ENCODE data around the gene AHDC1.

The AHDC1 gene

GRCh38 chr1:27595597-27595996, 8.3 kb downstream of the AHDC1 start:
- DNase-seq (ENCODE audit: extremely low read depth, insufficient read length): no peak
- Histone ChIP-seq H3K4me3 (replicated peaks; ENCODE audit: low read depth, low read length) (no peak overlapping the region), H3K27me3 (replicated peaks; ENCODE audit: control insufficient read depth, insufficient read depth, low read length) (no peaks in the 10 kb centered on the region), H3K36me3 (ENCODE audit: control insufficient read depth, insufficient read depth, low read length) (no peaks in the 10 kb centered on the region; the same call in 1 of the 2 replicates)
- no peak for TF ChIP-seq CTCF (IDR thresholded peaks at IDR 0.05; ENCODE audit: insufficient read depth, low read length, poor library complexity, severe bottlenecking)

GRCh38 chr1:27594564-27595510, 9.1 kb downstream of the AHDC1 start:
- Histone ChIP-seq H3K4me3 (replicated peaks; ENCODE audit: low read depth, low read length) (no peak overlapping the region), H3K36me3 (ENCODE audit: control insufficient read depth, insufficient read depth, low read length) (no peaks in the 10 kb centered on the region; the same call in 1 of the 2 replicates), H3K27me3 (replicated peaks; ENCODE audit: control insufficient read depth, insufficient read depth, low read length) (no peaks in the 10 kb centered on the region)
- no peak for DNase-seq (ENCODE audit: extremely low read depth, insufficient read length)
- TF ChIP-seq CTCF (IDR thresholded peaks at IDR 0.05; ENCODE audit: insufficient read depth, low read length, poor library complexity, severe bottlenecking): no peak

- no peak for TF ChIP-seq CTCF (IDR thresholded peaks at IDR 0.05; ENCODE audit: insufficient read depth, low read length, poor library complexity, severe bottlenecking)
- Histone ChIP-seq H3K4me3 (replicated peaks; ENCODE audit: low read depth, low read length) (no peak overlapping the region), H3K27me3 (replicated peaks; ENCODE audit: control insufficient read depth, insufficient read depth, low read length) (no peaks in the 10 kb centered on the region), H3K36me3 (ENCODE audit: control insufficient read depth, insufficient read depth, low read length) (no peaks in the 10 kb centered on the region; the same call in 1 of the 2 replicates)
- DNase-seq (ENCODE audit: extremely low read depth, insufficient read length): no peak
These were observed 10.0 kb downstream of the AHDC1 start for GRCh38 chr1:27593678-27594563.

GRCh38 chr1:27592931-27593677, 10.8 kb downstream of the AHDC1 start:
- DNase-seq (ENCODE audit: extremely low read depth, insufficient read length): no peak
- H3K36me3 ChIP-seq (ENCODE audit: control insufficient read depth, insufficient read depth, low read length): peaks cover 3% of the 10 kb centered on the region; the same call in 1 of the 2 replicates
- TF ChIP-seq CTCF (IDR thresholded peaks at IDR 0.05; ENCODE audit: insufficient read depth, low read length, poor library complexity, severe bottlenecking): no peak
- H3K27me3 ChIP-seq (replicated peaks; ENCODE audit: control insufficient read depth, insufficient read depth, low read length): no peaks in the 10 kb centered on the region
- H3K4me3 ChIP-seq (replicated peaks; ENCODE audit: low read depth, low read length): no peak overlapping the region

- no peak overlapping the region for H3K4me3 ChIP-seq (replicated peaks; ENCODE audit: low read depth, low read length)
- TF ChIP-seq CTCF (IDR thresholded peaks at IDR 0.05; ENCODE audit: insufficient read depth, low read length, poor library complexity, severe bottlenecking): no peak
- no peaks in the 10 kb centered on the region for H3K27me3 ChIP-seq (replicated peaks; ENCODE audit: control insufficient read depth, insufficient read depth, low read length)
- DNase-seq (ENCODE audit: extremely low read depth, insufficient read length): no peak
- H3K36me3 ChIP-seq (ENCODE audit: control insufficient read depth, insufficient read depth, low read length): peaks cover 3% of the 10 kb centered on the region; the same call in 1 of the 2 replicates
These were observed 11.6 kb downstream of the AHDC1 start for GRCh38 chr1:27592232-27592930.
